SU-DHL-6 (cell line): ENCODE results near the gene LIPK.

Experiments used
- CTCF ChIP-seq: fragments of 200-600 bp; sonication (generic); IDR thresholded peaks from one replicate; pipeline ENCODE4 v1.5.1; 2017; ENCODE audit warnings: antibody characterized with exemption, mild to moderate bottlenecking, low read length, moderate library complexity; ENCODE audit not compliant: insufficient read depth, poor library complexity, severe bottlenecking
- EZH2phosphoT487 ChIP-seq: fragments of 200-600 bp; sonication (generic), shearing (Covaris generic); conservative IDR thresholded peaks from 2 replicates; pipeline ENCODE4 v1.6.1; 2018; ENCODE audit warnings: mild to moderate bottlenecking, antibody characterized with exemption, low read length, moderate library complexity, mixed read lengths

- TF ChIP-seq EZH2phosphoT487 (no peak), CTCF (no peak)
These were observed 37.6 kb upstream of the LIPK start for GRCh38 chr10:88668465-88668864.
